Measurements from ENCODE around the gene MIB2.

- TF ChIP-seq CTCF (conservative IDR thresholded peaks at IDR 0.05 in 1 of 2, IDR thresholded peaks at IDR 0.05 in 1 of 2; ENCODE audit: low read depth in 1 of 2, low read length in 2 of 2) (no peak), EZH2 (IDR thresholded peaks at IDR 0.05; ENCODE audit: low read length, missing control alignments) (no peak)
Observed at GRCh38 chr1:1672181-1672965, 57.1 kb downstream of the MIB2 start.
